HepG2 (cell line): ENCODE results near the gene FMN2. TPM values are rescaled to one million over a fixed set of nuclear protein-coding genes. Genes with fewer than 3 reads are reported as not detected.

Experiments
- ATAC-seq: fragments of 200-7000 bp; cut with Tn5 transposase; 3 replicates; pipeline ENCODE4 v1.9.1; 2020; ENCODE audit warnings: mild to moderate bottlenecking, moderate library complexity
- BruUV-seq: library from RNA; stranded (reverse); fragments of 400-500 nt; replicated peaks from 2 replicates; lab custom pipeline; 2021; lab: Mats Ljungman, UMichigan
- CTCF ChIA-PET: fragments of 300-600 bp; formaldehyde crosslinking; extraction: SDS; loops from one replicate; lab custom pipeline; 2021; ENCODE audit warnings: low total read pairs, inconsistent platforms, low intra/inter-chr PET ratio; lab: Yijun Ruan, JAX
- POLR2A ChIA-PET: fragments of 350-600 bp; sonication (Branson Sonifier 250); formaldehyde crosslinking; loops from one replicate; lab custom pipeline; 2020; ENCODE audit warnings: antibody characterized with exemption, inconsistent platforms; lab: Yijun Ruan, JAX
- DNase-seq: peaks from one replicate; pipeline ENCODE4 v3.0.0-alpha.2; 2015; ENCODE audit warnings: low spot score
- FAIRE-seq: peaks from 3 replicates; lab custom pipeline; 2011; peaks lifted over from hg19 to GRCh38; lab: Jason Lieb, UNC
- H2AFZ ChIP-seq: one replicate; pipeline ENCODE4 v1.6.1; 2011; ENCODE audit warnings: low read length, inconsistent platforms
- H3K27ac ChIP-seq: fragments of 300-600 bp; 3 replicates; pipeline ENCODE4 v1.8.0; 2011; ENCODE audit warnings: mixed run types, mild to moderate bottlenecking, mixed read lengths, low read length, inconsistent platforms; ENCODE audit not compliant: insufficient read depth; ENCODE audit errors: extremely low read length
- H3K27me3 ChIP-seq, 2 experiments: fragments of 200-600 bp in 1 of 2; 2 replicates in 1 of 2; 3 replicates in 1 of 2; pipeline versions ENCODE4 v1.6.0 to v1.8.0; 2011; ENCODE audit warnings: low read length in 2 of 2, mild to moderate bottlenecking in 2 of 2, moderate library complexity in 2 of 2, inconsistent platforms in 1 of 2; ENCODE audit not compliant: insufficient read depth in 2 of 2, control insufficient read depth in 1 of 2
- H3K36me3 ChIP-seq, 2 experiments: fragments of 200-600 bp in 1 of 2; replicated peaks in 1 of 2; 2 replicates in 1 of 2; 3 replicates in 1 of 2; pipeline versions ENCODE4 v1.5.1 to v1.8.0; 2011; ENCODE audit warnings: low read length in 2 of 2, inconsistent platforms in 1 of 2; ENCODE audit not compliant: insufficient read depth in 2 of 2, control insufficient read depth in 1 of 2
- H3K4me1 ChIP-seq: 2 replicates; pipeline ENCODE4 v1.5.1; 2012; ENCODE audit warnings: low read length, inconsistent platforms; ENCODE audit not compliant: insufficient read depth
- H3K4me2 ChIP-seq: 2 replicates; pipeline ENCODE4 v1.6.0; 2011; ENCODE audit warnings: low read depth, low read length, inconsistent platforms
- H3K4me3 ChIP-seq, 3 experiments: fragments of 200-600 bp in 1 of 3; sonication (generic), shearing (Covaris generic) in 1 of 3; replicated peaks in 1 of 3; 2 replicates each; pipeline ENCODE4 v1.5.1; 2011 to 2016; ENCODE audit warnings: low read length in 3 of 3, inconsistent platforms in 2 of 3, low read depth in 2 of 3, mild to moderate bottlenecking in 2 of 3, control low read depth in 1 of 3, mixed read lengths in 1 of 3; ENCODE audit not compliant: insufficient read depth in 1 of 3
- H3K79me2 ChIP-seq: one replicate; pipeline ENCODE4 v1.6.1; 2011; ENCODE audit warnings: low read length, inconsistent platforms; ENCODE audit not compliant: insufficient read depth
- H3K9ac ChIP-seq: 2 replicates; pipeline ENCODE4 v1.6.0; 2011; ENCODE audit warnings: mild to moderate bottlenecking, low read depth, low read length, inconsistent platforms; ENCODE audit not compliant: insufficient read depth
- H3K9me3 ChIP-seq: 2 replicates; pipeline ENCODE4 v1.5.1; 2012; ENCODE audit warnings: mild to moderate bottlenecking, low read length
- H4K20me1 ChIP-seq: 2 replicates; pipeline ENCODE4 v1.6.0; 2011; ENCODE audit warnings: inconsistent platforms, mild to moderate bottlenecking, low read length, moderate library complexity; ENCODE audit not compliant: insufficient read depth
- ATAD3A ChIP-seq: sonication (generic); formaldehyde crosslinking; IDR thresholded peaks from 2 replicates; pipeline ENCODE4 v1.4.0; 2020; ENCODE audit warnings: missing genetic modification reagents
- BRD4 ChIP-seq: sonication (generic); formaldehyde crosslinking; IDR thresholded peaks from 2 replicates; pipeline ENCODE4 v1.4.0; 2020; ENCODE audit warnings: missing genetic modification reagents
- HDAC1 ChIP-seq: sonication (generic); formaldehyde crosslinking; IDR thresholded peaks from 2 replicates; pipeline ENCODE4 v1.5.1; 2020; ENCODE audit warnings: mild to moderate bottlenecking, missing genetic modification reagents
- NR3C1 ChIP-seq: sonication (generic); formaldehyde crosslinking; IDR thresholded peaks from 2 replicates; pipeline ENCODE4 v1.4.0; 2020; ENCODE audit warnings: missing genetic modification reagents
- SRSF4 ChIP-seq: fragments of 200-400 bp; formaldehyde crosslinking; IDR thresholded peaks from one replicate; pipeline ENCODE4 v1.6.1; 2018; ENCODE audit warnings: mild to moderate bottlenecking, low read depth, low read length, moderate library complexity; ENCODE audit not compliant: poor library complexity, severe bottlenecking
- WGBS: methylation state at CpG from one replicate; pipeline ENCODE4 v1.1.6; 2017; ENCODE audit warnings: low lambda C conversion rate; 5-methylcytosine and 5-hydroxymethylcytosine counted together
- in situ Hi-C: cut with HindIII; loops from 2 replicates; pipeline ENCODE4 v1.10.0; 2017; ENCODE audit warnings: low pct_unique_long_range_greater_than_20kb; ENCODE audit not compliant: extremely low pct_ligation_motif_present
- intact Hi-C: fragments of 100-400 bp; cut with micrococcal nuclease; formaldehyde crosslinking; loops from one replicate; pipeline ENCODE4 v1.10.0; 2022; ENCODE audit not compliant: unreplicated experiment
- polyA plus RNA-seq, 8 experiments: library from polyadenylated mRNA; depleted of rRNA in 3 of 8; stranded (reverse) in 7 of 8; unstranded in 1 of 8; fragments of >200 nt; fragmentation: Illumina TruSeq in 4 of 8; extraction: Trizol in 4 of 8; gene quantifications; 2 replicates each; pipeline versions ENCODE4 v1.2.1 to v1.2.3, GENCODE V29; 2011 to 2016; ENCODE audit warnings: low read depth in 4 of 8, missing spikeins in 1 of 8, mixed read lengths in 1 of 8; ENCODE audit not compliant: insufficient read depth in 1 of 8
- total RNA-seq, 5 experiments: library from RNA; depleted of rRNA; stranded (reverse); fragments of >200 nt; fragmentation: Illumina TruSeq; extraction: Trizol; gene quantifications; 2 replicates each; pipeline ENCODE4 v1.2.3, GENCODE V29; 2016; ENCODE audit warnings: low read depth in 1 of 5

FMN2 gene
- total and polyA plus RNA-seq, 2 of the 13 experiments (the other 11 are each of a cell fraction or from before 2014, with no cell fraction given) = not detected

DNA sequence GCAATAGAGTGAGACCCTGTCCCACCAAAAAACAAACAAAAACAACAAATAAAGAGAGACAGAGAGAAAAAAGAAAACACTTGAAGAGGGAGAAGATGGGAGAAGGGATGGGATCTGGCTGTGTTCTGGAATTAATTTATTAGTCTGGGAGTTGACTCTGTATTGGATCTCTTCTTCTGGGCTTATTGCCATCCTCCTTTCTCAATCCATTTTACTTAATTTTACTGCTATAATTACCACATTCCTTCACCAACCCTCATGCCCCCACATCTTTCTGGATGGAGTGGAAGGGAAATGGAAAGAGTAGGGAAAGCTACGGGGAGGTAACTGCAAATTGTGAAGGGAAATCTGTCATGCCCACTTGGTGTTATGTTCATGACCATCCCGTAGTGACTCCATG, 42.9 kb downstream of the FMN2 start:
- ChIA-PET CTCF (no interaction called here), POLR2A (no interaction called here)
- no peak overlapping the region for H3K4me3 ChIP-seq
- no peak overlapping the region for H2AFZ ChIP-seq
- H4K20me1 ChIP-seq = no peaks in the 10 kb centered on the region
- H3K4me1 ChIP-seq = no peaks in the 10 kb centered on the region
- no peak overlapping the region for H3K27ac ChIP-seq
- no peak overlapping the region for H3K4me2 ChIP-seq
- no peak for DNase-seq
- no TSS peak for BruUV-seq
- in situ Hi-C loops (no loop called here), intact Hi-C loops (no loop called here)
- H3K9me3 ChIP-seq = no peaks in the 10 kb centered on the region
- no peaks in the 10 kb centered on the region for H3K36me3 ChIP-seq
- H3K27me3 ChIP-seq = no peaks in the 10 kb centered on the region; a peak in 1 of 5 replicates
- no peak for FAIRE-seq
- WGBS = 0% methylated on average over 2 of the region's 2 CpGs
- ATAC-seq = no peak
- TF ChIP-seq BRD4 (CRISPR knock-in tag) (no peak), ATAD3A (CRISPR knock-in tag) (no peak)
- no peak overlapping the region for H3K9ac ChIP-seq
- H3K79me2 ChIP-seq = no peaks in the 10 kb centered on the region

DNA sequence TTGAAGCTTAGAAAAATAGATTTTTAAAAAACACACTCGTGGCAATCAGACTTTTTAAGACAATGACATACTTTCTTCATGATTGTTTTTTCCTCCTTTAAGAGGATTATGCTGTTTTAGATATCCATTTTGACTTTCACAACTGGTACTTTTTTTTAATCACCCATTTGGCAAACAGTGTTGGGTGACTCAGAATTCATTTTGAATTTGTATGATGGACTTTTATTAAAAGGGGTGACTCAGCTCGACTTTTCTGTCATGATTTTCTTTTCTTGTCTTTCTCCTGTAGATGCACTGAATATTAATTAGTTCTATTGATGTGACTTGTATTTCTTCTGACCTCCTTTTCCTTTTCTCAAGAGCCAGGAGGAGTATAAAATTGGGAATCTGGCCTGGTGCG, 44.7 kb downstream of the FMN2 start:
- ChIA-PET POLR2A (no interaction called here), CTCF (no interaction called here)
- 3% methylated on average over 3 of the region's 3 CpGs for WGBS
- H3K9me3 ChIP-seq = no peaks in the 10 kb centered on the region
- FAIRE-seq (no peak), DNase-seq (no peak), ATAC-seq (no peak)
- no peak overlapping the region for H3K4me3 ChIP-seq
- no peaks in the 10 kb centered on the region for H4K20me1 ChIP-seq
- H3K4me1 ChIP-seq = no peaks in the 10 kb centered on the region
- no peaks in the 10 kb centered on the region for H3K79me2 ChIP-seq
- intact Hi-C loops = no loop called here
- in situ Hi-C loops = no loop called here
- no peak overlapping the region for H3K27ac ChIP-seq
- H3K36me3 ChIP-seq = no peaks in the 10 kb centered on the region
- H3K9ac ChIP-seq = no peak overlapping the region
- no peak for TF ChIP-seq SRSF4
- TF ChIP-seq NR3C1 (CRISPR knock-in tag) = no peak
- TF ChIP-seq HDAC1 (CRISPR knock-in tag) = no peak
- no peak overlapping the region for H2AFZ ChIP-seq
- no TSS peak for BruUV-seq
- H3K27me3 ChIP-seq = no peaks in the 10 kb centered on the region
- H3K4me2 ChIP-seq = no peak overlapping the region
